ENCODE data around the gene KRT13.

DNA sequence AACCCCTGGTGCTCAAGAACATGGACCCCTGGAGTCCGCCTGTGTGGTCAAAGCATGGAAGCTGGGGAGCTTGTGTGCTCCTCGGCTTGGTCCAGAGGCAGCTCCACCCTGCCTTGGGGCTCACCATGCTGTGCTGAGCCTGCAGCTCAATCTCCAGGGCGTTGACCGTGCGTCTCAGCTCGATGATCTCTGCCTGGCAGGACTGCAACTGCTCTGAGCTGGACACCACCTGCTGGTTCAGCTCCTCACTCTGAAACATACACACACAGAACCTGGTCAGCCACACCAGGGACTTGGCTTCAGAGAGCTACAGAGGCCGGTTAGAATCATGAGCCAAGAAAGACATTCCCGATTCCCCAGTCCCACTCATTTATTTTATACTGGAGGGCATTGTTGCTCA, 27.2 kb downstream of the KRT13 start:
- TF ChIP-seq, protein P1, sequence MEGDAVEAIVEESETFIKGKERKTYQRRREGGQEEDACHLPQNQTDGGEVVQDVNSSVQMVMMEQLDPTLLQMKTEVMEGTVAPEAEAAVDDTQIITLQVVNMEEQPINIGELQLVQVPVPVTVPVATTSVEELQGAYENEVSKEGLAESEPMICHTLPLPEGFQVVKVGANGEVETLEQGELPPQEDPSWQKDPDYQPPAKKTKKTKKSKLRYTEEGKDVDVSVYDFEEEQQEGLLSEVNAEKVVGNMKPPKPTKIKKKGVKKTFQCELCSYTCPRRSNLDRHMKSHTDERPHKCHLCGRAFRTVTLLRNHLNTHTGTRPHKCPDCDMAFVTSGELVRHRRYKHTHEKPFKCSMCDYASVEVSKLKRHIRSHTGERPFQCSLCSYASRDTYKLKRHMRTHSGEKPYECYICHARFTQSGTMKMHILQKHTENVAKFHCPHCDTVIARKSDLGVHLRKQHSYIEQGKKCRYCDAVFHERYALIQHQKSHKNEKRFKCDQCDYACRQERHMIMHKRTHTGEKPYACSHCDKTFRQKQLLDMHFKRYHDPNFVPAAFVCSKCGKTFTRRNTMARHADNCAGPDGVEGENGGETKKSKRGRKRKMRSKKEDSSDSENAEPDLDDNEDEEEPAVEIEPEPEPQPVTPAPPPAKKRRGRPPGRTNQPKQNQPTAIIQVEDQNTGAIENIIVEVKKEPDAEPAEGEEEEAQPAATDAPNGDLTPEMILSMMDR (IDR thresholded peaks at IDR 0.05; ENCODE audit: low read depth, low read length, poor library complexity, severe bottlenecking): no peak
- TF ChIP-seq EZH2phosphoT487 (IDR thresholded peaks at IDR 0.05; ENCODE audit: borderline replicate concordance, low read length): no peak

All from DOHH2 (cell line).